NCI-H2081 (cell line): Measurements from ENCODE around the gene B4GALNT1.
"Not testable (repeated sequence)": the region's sequence is repeated elsewhere in the genome, so short reads cannot be mapped to it uniquely, and the experiment has no call there.

Experiments used
- DNase-seq, 2 experiments: peaks; one replicate each; lab custom pipeline; 2025; lab: John Stamatoyannopoulos, UW

Gene B4GALNT1

GRCh38 chr12:57632958-57633840, at the start of gene B4GALNT1:
Gene B4GALNT1 (minus strand): TSS chr12:57633201. CDS start chr12:57632132, 1,069 bp downstream.
- peak; percentile 68 to 81 for DNase-seq

- DNase-seq = no peak
These were observed 46.7 kb upstream of the B4GALNT1 start for GRCh38 chr12:57679697-57680096.

- DNase-seq = not testable (repeated sequence)
These were observed 44.9 kb upstream of the B4GALNT1 start for GRCh38 chr12:57677947-57678346.

DNA sequence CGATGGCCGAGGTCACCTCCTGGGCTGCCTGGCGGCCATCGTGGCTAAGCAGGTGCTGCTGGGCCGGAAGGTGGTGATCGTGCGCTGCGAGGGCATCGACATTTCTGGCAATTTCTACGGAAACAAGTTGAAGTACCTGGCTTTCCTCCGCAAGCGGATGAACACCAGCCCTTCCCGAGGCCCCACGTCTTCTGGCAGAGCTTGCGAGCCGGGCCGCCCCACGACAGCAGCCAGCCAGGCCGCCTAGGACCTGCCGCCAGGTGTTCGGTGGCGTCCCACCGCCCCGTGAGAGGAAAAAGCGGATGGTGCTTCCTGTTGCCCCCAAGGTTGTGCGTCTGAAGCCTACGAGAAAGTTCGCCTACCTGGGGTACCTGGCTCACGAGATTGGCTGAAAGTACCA, 41.7 kb upstream of the B4GALNT1 start:
- no peak for DNase-seq

GRCh38 chr12:57672801-57673200, 39.8 kb upstream of the B4GALNT1 start:
- no peak for DNase-seq

DNA sequence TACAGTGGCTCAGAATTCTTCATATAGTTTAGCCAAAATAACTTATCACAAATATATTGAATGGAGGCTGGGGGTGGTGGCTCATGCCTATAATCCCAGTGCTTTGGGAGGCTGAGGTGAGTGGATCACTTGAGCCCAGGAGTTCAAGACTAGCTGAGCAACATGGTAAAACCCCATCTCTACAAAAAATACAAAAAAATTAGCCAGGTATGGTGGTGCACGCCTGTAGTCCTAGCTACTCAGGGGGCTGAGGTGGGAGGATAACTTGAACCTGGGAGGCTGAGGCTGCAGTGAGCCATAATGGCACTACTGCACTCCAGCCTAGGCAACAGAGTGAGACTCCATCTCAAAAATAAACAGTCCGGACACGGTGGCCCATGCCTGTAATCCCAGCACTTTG, 38.8 kb upstream of the B4GALNT1 start:
- not testable (repeated sequence) for DNase-seq

GRCh38 chr12:57669691-57670090, 36.7 kb upstream of the B4GALNT1 start:
- not testable (repeated sequence) for DNase-seq

DNA sequence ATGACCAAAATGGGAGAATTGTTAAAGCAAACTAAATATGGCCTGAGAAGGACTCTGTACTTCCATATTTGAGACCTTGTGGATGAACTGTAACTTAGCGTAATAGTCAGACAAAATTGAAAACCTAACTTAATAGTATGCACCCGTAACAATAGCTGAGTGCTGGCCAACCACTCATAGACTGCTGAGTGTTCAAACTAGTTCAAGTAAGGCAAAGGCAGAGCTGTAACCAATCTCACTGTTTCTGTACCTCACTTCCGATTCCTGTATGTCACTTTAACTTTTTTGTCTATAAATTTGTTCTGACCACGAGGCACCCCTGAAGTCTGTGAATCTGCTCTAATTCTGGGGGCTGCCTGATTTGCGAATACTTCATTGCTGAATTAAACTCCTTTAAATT, 33.9 kb upstream of the B4GALNT1 start:
- DNase-seq = no peak

DNA sequence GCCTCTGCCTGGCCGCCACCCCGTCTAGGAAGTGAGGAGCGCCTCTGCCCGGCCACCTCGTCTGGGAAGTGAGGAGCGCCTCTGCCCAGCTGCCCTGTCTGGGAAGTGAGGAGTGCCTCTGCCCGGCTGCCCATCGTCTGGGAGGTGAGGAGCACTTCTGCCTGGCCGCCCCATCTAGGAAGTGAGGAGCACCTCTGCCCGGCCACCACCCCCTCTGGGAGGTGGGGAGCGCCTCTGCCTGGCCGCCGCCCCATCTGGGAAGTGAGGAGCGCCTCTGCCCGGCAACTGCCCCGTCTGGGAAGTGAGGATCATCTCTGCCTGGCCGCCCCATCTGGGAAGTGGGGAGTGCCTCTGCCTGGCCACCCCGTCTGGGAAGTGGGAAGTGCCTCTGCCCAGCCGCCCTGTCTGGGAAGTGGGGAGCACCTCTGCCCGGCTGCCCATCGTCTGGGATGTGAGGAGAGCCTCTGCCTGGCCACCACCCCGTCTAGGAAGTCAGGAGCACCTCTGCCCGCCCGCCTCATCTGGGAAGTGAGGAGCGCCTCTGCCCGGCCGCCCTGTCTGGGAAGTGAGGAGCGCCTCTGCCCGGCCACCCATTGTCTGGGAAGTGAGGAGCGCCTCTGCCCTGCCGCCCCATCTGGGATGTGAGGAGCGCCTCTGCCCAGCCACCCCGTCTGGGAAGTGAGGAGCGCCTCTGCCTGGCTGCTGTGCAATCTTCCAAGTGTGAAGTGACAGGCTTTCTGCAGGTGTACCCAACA, 32.2 kb upstream of the B4GALNT1 start:
- not testable (repeated sequence) for DNase-seq

GRCh38 chr12:57661376-57661775, 28.4 kb upstream of the B4GALNT1 start:
- DNase-seq = no peak

DNA sequence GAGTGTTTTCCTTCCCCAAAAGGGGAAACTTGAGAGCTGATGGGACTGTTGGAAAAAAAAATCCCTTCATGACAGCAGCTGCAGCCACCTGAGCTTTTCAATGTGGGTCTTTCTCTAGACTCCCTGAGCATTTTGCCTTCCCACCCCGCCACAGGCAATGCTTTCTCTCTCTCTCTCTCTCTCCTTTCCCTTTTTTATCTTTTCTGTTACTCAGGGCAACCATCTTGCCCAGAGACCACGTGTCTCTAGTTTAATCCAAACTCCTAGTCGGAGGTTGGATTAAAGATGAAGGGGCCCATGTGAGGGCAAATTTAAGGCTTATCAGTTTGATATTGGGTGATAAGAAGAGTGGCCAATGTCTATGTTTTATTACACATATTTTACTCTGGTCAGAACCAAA, 25.9 kb upstream of the B4GALNT1 start:
- no peak for DNase-seq

GRCh38 chr12:57657744-57658143, 24.7 kb upstream of the B4GALNT1 start:
- DNase-seq = no peak

- DNase-seq = not testable (repeated sequence)
These were observed 23.4 kb upstream of the B4GALNT1 start for GRCh38 chr12:57656408-57656807.

- no peak for DNase-seq
These were observed 22.7 kb upstream of the B4GALNT1 start for GRCh38 chr12:57655541-57656240.

DNA sequence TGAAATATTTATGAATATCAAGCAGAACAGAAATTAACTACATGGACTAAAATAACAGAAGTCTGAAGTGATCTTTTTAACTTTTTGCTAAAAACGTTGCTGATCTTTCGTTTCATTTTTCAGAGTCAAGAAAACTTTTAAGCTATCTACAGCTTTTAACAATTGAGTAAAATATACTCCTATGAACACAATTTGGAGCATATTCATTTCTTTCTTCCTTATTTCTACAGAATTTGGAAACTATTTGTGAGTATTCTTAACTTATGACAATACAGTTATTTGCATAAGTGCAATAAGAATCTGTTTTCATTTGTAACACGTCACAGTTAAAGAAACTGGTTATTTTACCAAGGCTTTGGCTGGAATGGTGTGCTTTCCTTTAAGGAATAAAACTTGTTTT, 21.0 kb upstream of the B4GALNT1 start:
- DNase-seq = no peak

DNA sequence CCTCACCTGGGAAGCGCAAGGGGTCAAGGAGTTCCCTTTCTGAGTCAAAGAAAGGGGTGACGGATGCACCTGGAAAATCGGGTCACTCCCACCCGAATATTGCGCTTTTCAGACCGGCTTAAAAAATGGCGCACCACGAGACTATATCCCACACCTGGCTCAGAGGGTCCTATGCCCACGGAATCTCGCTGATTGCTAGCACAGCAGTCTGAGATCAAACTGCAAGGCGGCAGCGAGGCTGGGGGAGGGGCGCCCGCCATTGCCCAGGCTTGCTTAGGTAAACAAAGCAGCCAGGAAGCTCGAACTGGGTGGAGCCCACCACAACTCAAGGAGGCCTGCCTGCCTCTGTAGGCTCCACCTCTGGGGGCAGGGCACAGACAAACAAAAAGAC, 13.7 kb upstream of the B4GALNT1 start:
- not testable (repeated sequence) for DNase-seq

DNA sequence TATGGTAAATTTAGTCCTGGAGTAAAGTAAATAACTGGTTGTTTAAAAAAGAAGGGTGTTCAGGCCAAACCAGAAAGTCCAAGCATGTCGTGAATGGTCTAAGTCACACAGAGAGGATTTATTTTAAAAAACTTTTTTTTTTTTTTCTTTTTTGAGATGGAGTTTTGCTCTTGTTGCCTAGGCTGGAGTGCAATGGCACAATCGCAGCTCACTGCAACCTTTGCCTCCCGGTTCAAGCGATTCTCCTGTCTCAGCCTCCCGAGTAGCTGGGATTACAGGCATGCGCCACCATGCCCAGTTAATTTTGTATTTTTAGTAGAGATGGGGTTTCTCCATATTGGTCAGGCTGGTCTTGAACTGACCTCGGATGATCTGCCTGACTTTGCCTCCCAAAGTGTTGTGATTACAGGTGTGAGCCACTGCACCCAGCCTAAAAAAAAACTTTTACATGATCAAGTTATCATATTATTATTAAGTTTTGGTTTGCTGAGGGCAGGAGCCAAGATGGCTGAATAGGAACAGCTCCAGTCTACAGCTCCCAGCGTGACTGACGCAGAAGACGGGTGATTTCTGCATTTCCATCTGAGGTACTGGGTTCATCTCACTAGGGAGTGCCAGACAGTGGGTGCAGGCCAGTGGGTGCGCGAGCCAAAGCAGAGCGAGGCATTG, 13.1 kb upstream of the B4GALNT1 start:
- peak; percentile 3 to 8 for DNase-seq

DNA sequence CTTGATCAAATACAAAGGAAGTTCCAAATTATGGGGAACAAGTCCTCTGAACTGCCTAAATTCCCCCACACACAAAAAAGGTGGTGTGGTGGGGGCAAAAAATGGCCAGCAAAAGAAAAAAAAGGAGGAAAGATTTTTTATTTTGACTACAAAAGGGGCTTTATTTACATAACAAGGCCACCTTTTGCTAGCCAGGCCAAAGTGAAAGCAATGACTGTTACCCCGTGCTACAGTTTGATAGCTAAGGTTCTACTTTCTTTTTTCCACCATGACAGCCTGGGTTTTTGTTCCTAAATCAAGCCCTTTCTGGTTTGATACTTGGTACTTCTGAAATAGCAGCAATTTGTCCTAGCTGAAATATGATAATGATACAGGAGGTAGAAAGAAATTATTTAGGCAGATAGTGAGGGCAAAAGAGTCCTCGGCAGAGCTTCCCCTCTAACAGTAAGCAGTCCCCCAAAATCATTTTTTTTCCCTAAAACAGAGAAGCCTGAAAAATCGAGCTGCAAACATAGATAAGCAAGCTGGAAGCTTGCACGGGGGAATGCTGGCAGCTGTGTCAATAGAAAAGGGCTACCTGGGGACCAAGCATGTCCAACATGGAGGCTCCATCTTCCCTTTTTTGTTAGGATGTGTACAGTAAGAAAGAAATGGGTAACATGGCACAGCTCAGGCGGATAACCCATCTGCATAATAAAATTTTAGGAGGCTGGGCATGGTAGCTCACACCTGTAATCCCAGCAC, 8.9 kb upstream of the B4GALNT1 start:
- DNase-seq = no peak

- no peak for DNase-seq
These were observed 7.4 kb upstream of the B4GALNT1 start for GRCh38 chr12:57640175-57641042.

DNA sequence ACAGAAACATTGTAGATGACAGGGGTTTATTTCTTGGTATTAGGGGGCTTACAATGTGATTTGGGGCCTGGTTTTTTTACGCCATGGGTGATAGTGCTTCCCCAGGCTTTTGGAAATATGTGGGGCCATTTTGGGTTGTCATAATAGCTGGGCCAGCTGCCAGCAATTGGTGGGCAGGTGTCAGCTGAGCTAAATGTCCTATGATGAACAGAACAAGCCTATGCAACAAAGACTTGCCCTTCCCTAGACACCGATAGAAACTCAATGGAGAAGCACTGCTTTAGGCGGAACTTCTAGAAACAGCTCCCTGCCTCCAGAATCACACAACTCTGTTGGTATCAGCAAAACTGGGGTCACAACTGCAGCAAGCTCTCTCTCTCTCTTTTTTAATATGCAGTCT, 5.1 kb upstream of the B4GALNT1 start:
- no peak for DNase-seq
